22Rv1 (cell line): ENCODE data around the gene BHLHE23.

Experiments used
- H3K27ac ChIP-seq: fragments of 450-650 bp; 2 replicates; pipeline ENCODE4 v1.5.1; 2017
- CTCF ChIP-seq: fragments of 450-650 bp; IDR thresholded peaks from 2 replicates; pipeline ENCODE4 v1.5.1; 2017; ENCODE audit warnings: mild to moderate bottlenecking
- ZFX ChIP-seq: fragments of 450-650 bp; IDR thresholded peaks from 2 replicates; pipeline ENCODE4 v1.6.1; 2017; ENCODE audit warnings: antibody characterized with exemption, borderline replicate concordance

Gene BHLHE23

GRCh38 chr20:63051911-63052310 lies 45.1 kb upstream of the BHLHE23 start:
- TF ChIP-seq ZFX (no peak), CTCF (no peak)
- no peak overlapping the region for H3K27ac ChIP-seq

- TF ChIP-seq CTCF (no peak), ZFX (no peak)
- no peak overlapping the region for H3K27ac ChIP-seq
Measured at GRCh38 chr20:63051186-63051860, 44.6 kb upstream of the BHLHE23 start.

- no peak overlapping the region for H3K27ac ChIP-seq
- TF ChIP-seq CTCF (no peak), ZFX (no peak)
Measured at GRCh38 chr20:63050406-63050805, 43.6 kb upstream of the BHLHE23 start.

- TF ChIP-seq ZFX (no peak), CTCF (no peak)
- H3K27ac ChIP-seq = no peak overlapping the region
Measured at GRCh38 chr20:63049561-63050221, 42.9 kb upstream of the BHLHE23 start.

GRCh38 chr20:63049191-63049518 lies 42.4 kb upstream of the BHLHE23 start:
- TF ChIP-seq CTCF = no peak
- no peak for TF ChIP-seq ZFX
- H3K27ac ChIP-seq = no peak overlapping the region

GRCh38 chr20:63048516-63049190 lies 41.9 kb upstream of the BHLHE23 start:
- no peak overlapping the region for H3K27ac ChIP-seq
- TF ChIP-seq ZFX (no peak), CTCF (no peak)

- no peak overlapping the region for H3K27ac ChIP-seq
- TF ChIP-seq CTCF = no peak
- TF ChIP-seq ZFX = no peak
Measured at GRCh38 chr20:63047946-63048345, 41.2 kb upstream of the BHLHE23 start.
